HFF-Myc (cell line): ENCODE data around the gene HAGH.
A peak's percentile ranks its signal among the peaks of the same experiment; 100 is the strongest.

ENCODE experiments used
- DNase-seq: peaks from one replicate; pipeline ENCODE4 v3.0.0-alpha.2; 2011; ENCODE audit warnings: low read depth; ENCODE audit errors: extremely low read depth
- H3K4me3 ChIP-seq: replicated peaks from 2 replicates; pipeline ENCODE4 v1.5.1; 2011; ENCODE audit warnings: low read depth, mild to moderate bottlenecking, control low read depth, low read length
- TF ChIP-seq, protein P1 (sequence below): IDR thresholded peaks from 2 replicates; pipeline ENCODE4 v1.5.1; 2012; ENCODE audit warnings: mild to moderate bottlenecking, low read depth, low read length, control low read depth; ENCODE audit errors: missing control alignments

Gene HAGH

GRCh38 chr16:1777375-1778199 lies 49.0 kb downstream of the HAGH start:
- no peak for DNase-seq
- TF ChIP-seq, protein P1, sequence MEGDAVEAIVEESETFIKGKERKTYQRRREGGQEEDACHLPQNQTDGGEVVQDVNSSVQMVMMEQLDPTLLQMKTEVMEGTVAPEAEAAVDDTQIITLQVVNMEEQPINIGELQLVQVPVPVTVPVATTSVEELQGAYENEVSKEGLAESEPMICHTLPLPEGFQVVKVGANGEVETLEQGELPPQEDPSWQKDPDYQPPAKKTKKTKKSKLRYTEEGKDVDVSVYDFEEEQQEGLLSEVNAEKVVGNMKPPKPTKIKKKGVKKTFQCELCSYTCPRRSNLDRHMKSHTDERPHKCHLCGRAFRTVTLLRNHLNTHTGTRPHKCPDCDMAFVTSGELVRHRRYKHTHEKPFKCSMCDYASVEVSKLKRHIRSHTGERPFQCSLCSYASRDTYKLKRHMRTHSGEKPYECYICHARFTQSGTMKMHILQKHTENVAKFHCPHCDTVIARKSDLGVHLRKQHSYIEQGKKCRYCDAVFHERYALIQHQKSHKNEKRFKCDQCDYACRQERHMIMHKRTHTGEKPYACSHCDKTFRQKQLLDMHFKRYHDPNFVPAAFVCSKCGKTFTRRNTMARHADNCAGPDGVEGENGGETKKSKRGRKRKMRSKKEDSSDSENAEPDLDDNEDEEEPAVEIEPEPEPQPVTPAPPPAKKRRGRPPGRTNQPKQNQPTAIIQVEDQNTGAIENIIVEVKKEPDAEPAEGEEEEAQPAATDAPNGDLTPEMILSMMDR = no peak
- no peak overlapping the region for H3K4me3 ChIP-seq

DNA sequence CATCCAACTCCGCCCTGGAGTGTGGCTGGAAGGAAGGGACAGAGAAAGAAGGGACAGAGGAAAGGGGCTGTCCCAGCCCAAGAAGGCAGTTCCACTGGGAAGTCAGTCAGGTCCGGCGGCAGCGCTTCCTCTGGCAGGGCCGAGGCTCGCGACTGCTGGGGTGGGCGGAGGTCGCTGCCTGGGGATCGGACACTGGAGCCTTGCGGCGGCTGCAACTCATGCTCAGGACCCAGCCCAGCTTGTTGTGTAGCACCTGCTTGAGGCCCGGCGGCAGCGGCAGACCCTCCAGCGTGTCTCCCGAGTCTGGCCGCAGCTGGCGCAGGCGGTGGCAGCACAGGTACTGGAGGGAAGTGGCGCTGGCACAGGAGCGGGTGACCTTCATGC lies 49.6 kb downstream of the HAGH start:
- TF ChIP-seq, protein P1 = no peak
- no peak overlapping the region for H3K4me3 ChIP-seq
- DNase-seq = no peak

DNA sequence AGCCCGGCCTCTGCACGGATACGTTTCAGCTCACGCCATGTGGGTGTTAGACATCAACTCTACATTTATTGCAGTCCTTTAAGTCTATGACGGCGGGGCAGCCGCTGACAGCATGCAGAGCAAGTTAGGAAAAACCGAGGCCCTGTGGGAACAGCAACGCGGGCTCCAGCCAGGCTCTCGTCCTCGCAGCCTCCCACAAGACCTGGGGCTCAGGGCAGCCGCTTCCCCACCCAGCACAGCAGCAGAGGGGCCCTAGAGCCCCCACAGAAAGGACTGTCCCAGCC lies 50.0 kb downstream of the HAGH start:
- H3K4me3 ChIP-seq = no peak overlapping the region
- no peak for DNase-seq
- TF ChIP-seq, protein P1 = no peak

DNA sequence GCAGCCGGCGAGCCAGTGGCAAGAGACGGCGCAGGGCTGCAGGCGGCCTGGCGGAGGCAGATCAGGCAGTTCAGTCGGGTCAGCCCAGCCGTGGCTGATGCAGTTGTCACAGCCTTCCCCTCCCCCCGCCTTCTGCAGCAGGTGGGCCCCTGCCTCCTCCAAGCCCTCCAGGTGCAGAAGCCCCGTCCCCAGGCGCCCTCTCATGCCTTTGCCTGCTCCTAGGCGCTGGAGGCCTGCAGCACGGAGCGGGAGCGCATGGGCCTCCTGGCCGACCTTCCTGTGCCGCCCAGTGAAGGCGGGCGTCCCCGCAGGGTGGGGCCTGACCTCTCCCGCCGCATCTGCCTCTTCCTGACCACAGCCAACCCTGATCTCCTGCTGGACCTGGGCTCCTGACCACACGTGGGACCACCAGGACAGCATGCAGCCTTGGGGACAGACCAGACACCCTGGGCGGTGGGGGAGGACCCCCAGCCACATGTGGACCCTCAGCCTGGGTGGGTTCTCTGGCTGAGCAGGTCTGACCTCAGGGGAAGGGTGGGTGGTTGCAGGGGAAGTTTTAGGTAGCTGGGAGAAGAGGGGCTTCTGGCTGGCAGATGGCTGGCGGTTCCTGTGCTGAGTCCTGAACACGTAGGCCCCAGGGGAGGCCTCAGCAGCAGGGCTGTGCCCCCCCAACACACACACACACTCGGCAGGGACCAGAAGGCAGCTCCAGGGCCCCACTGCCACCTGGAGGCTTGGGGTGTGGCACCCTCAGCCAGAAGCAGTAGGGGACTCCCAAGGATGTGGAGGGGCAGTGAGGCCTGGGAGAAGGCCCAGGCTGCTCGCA lies 50.6 kb downstream of the HAGH start:
- H3K4me3 ChIP-seq = no peak overlapping the region
- no peak for DNase-seq
- TF ChIP-seq, protein P1 = no peak

DNA sequence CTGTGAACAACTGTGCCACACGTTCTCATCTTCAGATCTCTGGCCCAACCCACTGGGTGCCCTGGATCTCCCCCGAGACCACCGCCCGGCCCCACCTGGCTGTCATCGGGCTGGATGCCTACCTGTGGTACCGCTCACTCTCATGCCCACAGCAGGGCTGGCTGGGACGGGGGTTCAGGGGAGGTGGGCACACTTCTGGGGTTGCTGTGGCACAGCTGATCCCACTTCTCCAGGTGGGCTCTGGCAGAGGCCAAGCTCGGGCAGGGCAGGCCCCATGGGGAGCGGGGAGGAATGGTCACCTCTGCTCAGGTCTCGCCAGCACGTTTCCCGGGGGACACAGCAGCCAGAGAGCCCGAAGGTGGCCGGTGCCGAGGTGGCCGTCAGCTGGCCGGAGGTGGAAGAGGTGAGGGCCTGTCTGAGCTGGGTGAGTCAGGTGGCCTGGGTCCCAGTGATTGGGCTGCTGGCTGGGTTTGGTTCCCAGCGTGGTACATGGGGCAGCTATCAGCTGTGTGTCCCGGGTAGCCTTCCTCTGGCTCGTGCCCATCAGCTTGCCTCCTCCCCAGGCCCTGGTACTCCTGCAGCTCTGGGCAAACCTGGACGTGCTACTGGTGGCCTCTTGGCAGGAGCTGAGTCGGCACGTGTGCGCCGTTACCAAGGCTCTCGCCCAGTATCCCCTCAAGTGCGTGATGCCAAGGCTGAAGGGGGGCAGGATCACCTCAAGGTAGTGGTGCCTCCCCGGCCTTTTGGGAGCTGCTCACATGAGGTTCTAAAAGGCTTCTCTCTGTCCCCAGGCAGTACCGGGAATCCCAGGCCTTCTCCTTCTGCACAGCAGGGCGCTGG lies 51.4 kb downstream of the HAGH start:
- no peak overlapping the region; the same call in 1 of the 2 replicates for H3K4me3 ChIP-seq
- TF ChIP-seq, protein P1 = no peak
- DNase-seq = no peak

GRCh38 chr16:1774448-1774780 lies 52.2 kb downstream of the HAGH start:
- peak overlapping the region; percentile 91 for H3K4me3 ChIP-seq
- TF ChIP-seq, protein P1 = no peak
- no peak for DNase-seq
